ENCODE results near the gene PHRF1. TPM values are rescaled to one million over a fixed set of nuclear protein-coding genes. Genes with fewer than 3 reads are reported as not detected.

Gene PHRF1
- total RNA-seq, 4 donors from 2014 or later: 5.0 to 45.8 (median 24.1) TPM

DNA sequence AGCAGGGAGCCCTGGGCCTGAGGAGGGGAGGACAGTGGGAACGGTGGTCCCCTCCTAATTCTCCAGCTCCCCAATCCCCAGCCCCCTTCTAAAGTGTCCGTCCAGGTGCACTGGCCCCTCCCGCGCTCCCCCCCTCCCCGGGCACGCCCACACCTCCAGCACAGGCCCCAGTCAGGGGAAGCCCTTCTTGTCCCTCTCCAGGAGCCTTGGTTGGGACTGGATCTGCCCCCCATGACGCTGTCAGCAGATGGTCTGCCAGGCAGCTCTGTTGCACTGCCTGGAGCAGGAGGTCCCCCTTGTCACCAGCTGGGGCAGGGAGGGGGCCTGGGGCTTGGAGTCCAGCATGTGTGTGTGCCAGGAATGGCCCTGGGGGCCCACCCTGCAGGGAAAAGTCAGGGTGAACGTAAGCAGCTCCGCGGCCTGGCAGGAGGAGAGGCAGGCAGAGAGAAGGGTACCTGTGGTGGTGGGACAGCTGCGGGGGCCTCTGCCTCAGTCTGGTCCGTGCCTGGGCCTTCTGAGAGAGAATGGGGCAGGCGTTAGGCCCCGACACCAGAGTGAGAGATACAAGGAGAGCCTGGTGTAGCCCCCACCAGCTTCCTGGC is 37.9 kb downstream of the PHRF1 start:
- Histone ChIP-seq H3K36me3 (no peaks in the 10 kb centered on the region), H3K27ac (no peak overlapping the region), H3K4me3 (no peak overlapping the region), H3K9me3 (no peaks in the 10 kb centered on the region), H3K27me3 (no peaks in the 10 kb centered on the region), H3K4me1 (peaks cover 0 to 7% of the 10 kb centered on the region in 2 donors)
- peak in 1 of 2 donors; percentile 22 for DNase-seq
- TF ChIP-seq, protein P1, sequence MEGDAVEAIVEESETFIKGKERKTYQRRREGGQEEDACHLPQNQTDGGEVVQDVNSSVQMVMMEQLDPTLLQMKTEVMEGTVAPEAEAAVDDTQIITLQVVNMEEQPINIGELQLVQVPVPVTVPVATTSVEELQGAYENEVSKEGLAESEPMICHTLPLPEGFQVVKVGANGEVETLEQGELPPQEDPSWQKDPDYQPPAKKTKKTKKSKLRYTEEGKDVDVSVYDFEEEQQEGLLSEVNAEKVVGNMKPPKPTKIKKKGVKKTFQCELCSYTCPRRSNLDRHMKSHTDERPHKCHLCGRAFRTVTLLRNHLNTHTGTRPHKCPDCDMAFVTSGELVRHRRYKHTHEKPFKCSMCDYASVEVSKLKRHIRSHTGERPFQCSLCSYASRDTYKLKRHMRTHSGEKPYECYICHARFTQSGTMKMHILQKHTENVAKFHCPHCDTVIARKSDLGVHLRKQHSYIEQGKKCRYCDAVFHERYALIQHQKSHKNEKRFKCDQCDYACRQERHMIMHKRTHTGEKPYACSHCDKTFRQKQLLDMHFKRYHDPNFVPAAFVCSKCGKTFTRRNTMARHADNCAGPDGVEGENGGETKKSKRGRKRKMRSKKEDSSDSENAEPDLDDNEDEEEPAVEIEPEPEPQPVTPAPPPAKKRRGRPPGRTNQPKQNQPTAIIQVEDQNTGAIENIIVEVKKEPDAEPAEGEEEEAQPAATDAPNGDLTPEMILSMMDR (IDR thresholded peaks at IDR 0.05): no peak
- no peak for TF ChIP-seq POLR2A (IDR thresholded peaks at IDR 0.05)
- intact Hi-C loops (cut with DNase I; ENCODE audit: low total_unique reads): no loop called here

DNA sequence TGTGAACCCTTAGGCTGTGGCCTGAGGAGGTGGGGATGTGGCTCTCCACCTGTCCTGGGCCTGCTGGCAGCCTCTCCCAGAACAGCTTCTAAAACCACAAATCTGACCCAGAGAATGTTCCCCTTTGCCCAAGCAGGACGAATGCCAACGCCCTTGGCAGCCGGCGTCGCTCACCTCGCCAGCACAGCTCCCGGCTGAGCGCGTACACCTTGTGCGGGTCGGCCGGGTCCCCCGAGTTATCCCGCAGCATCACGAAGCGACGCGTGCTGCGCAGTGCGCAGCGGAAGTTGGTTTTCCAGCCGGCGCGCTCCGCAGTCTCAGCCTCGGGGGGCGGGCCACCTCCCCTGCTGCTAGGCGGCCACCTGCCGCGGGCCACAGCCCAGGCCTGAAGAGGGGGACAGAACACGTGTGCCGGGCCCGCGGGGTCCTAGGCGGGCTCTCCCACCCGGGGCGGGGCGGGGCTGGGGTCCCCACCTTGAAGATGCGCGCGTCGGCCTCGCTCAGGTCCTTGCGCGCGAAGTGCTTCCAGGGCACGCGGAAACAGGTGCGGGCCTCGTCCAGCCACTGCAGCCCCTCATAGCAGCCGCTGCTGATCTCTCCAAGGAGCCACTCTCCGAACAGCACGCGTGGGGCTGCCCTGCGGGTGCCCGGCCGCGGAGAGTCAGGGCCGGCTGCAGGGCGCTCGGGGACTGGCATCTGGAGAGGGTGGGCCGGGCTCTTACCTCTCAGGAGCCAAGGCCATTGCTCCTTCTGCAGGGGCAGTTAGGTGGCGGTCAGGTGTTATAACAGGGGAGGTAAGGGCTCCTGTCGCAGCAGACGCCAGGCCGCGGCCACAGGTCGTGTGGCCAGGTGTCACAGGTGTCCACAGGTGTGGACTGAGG is 38.6 kb downstream of the PHRF1 start:
- Histone ChIP-seq H3K27me3 (no peaks in the 10 kb centered on the region), H3K36me3 (no peaks in the 10 kb centered on the region), H3K9me3 (no peaks in the 10 kb centered on the region), H3K4me1 (peaks cover 0 to 7% of the 10 kb centered on the region in 2 donors), H3K4me3 (peak overlapping the region; percentile 69 to 87), H3K27ac (peak overlapping the region; percentile 88 to 91)
- intact Hi-C loops (cut with DNase I; ENCODE audit: low total_unique reads): no loop called here
- peak in 1 of 2 donors; percentile 35 for DNase-seq
- TF ChIP-seq POLR2A (IDR thresholded peaks at IDR 0.05): no peak
- TF ChIP-seq, protein P1 (IDR thresholded peaks at IDR 0.05): no peak

DNA sequence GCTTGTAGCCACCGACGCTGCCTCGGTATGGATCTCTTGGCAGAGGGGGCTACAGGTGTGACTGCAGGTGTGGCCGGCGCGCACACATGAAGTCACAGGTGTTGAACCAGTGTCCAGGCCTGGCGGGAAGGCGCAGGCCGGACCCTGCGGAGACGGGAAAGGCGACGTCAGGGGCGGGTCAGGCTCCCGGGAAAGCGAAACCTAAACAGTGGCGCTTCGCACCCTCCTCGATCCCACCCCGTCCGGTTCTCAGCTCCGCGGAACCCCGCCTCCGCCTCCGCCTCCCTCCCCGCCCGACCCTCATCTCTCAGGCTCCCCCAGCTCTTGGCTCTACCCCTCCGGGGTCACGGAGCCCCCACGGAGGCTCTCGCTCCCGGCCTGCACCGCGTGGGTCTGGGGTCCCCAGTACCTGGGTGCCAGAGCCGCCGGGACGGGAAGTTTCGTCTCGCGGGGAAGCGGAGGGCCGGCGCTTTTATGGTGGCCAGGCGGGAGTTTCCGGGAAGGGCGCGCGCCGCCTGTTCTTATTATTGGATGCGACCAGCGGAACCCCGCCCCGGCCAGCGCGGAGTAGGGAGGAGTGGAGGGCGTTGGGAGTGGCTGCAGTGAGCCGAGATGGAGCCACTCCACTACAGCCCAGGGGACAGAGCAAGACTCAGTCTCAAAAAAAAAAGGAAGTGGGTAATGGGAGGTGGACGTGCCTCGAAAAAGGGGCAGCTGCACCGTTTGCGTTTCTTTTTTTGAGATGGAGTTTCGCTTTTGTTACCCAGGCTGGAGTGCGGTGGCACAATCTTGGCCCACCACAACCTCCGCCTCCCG is 39.4 kb downstream of the PHRF1 start, which contains the start of gene IRF7:
Gene IRF7 (minus strand): TSS at position 447 of the 816 bp plus-strand sequence. CDS start 586 bp downstream, outside the sequence.
- H3K36me3 ChIP-seq: no peaks in the 10 kb centered on the region
- H3K27ac ChIP-seq: peak within 1 kb of the TSS; percentile 88 to 91
- peak; percentile 66 to 68 for TF ChIP-seq POLR2A (IDR thresholded peaks at IDR 0.05)
- TF ChIP-seq, protein P1 (IDR thresholded peaks at IDR 0.05): peak in 1 of 4 experiments; percentile 1
- H3K27me3 ChIP-seq: no peaks in the 10 kb centered on the region
- intact Hi-C loops (cut with DNase I; ENCODE audit: low total_unique reads): no loop called here
- no peaks in the 10 kb centered on the region for H3K9me3 ChIP-seq
- H3K4me1 ChIP-seq: peaks cover 0 to 7% of the 10 kb centered on the region in 2 donors
- peak within 1 kb of the TSS; percentile 69 to 87 for H3K4me3 ChIP-seq
- DNase-seq: peak; percentile 92

DNA sequence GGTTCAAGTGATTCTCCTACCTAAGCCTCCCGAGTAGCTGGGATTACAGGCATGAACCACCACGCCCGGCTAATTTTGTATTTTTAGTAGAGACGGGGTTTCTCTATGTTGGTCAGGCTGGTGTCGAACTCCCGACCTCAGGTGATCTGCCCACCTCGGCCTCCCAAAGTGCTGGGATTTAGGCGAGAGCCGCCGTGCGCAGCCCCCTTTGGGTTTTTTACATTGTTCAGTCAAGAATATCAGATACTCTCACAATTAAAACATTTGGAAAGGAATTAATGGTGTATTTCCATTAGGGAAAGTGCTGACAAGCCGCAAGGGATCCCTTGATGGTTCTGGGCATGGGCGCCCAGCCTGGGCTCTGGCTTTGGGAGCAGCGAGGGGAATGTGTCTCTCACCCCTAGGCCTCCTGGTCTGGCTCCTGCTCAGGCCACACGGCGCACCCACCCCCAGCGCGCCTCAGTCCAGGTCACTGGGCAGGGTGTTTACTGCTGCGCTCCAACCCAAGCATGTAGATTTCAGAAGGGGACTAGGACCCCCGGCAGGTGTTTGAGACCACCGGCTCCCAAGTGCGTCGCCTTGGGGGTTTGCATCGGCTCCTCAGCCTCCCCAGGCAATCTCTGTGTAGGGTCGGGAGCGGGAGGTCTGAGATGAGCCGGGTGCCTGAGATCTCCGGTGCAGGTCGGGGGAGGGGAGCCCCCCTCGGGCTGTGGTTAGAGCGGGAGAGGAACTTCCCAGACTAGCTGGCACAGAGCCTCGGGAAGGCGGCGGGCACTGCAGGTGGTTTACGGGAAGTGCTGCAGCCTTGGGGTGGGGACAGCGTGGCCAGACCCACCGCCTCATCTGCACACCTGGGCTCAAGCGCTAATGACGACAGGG is 40.3 kb downstream of the PHRF1 start:
- peak overlapping the region; percentile 69 to 87 for H3K4me3 ChIP-seq
- intact Hi-C loops (cut with DNase I; ENCODE audit: low total_unique reads): no loop called here
- DNase-seq: peak in 1 of 2 donors; percentile 32
- TF ChIP-seq, protein P1 (IDR thresholded peaks at IDR 0.05): no peak
- H3K27ac ChIP-seq: peak overlapping the region; percentile 88 to 91
- H3K27me3 ChIP-seq: no peaks in the 10 kb centered on the region
- no peaks in the 10 kb centered on the region for H3K36me3 ChIP-seq
- H3K4me1 ChIP-seq: peaks cover 0 to 7% of the 10 kb centered on the region in 2 donors
- no peaks in the 10 kb centered on the region for H3K9me3 ChIP-seq
